Endothelial cell of umbilical vein (primary cell): ENCODE data around the gene DHFR. TPM values are rescaled to one million over a fixed set of nuclear protein-coding genes. Genes with fewer than 3 reads are reported as not detected.

Experiments
- BruUV-seq: library from RNA; stranded (reverse); fragments of 400-500 nt; replicated peaks from 2 replicates; lab custom pipeline; 2021; lab: Mats Ljungman, UMichigan
- CTCF ChIA-PET: fragments of 300-600, 350-600 bp; sonication (Branson Sonifier 250); formaldehyde crosslinking; loops from one replicate; lab custom pipeline; 2021; ENCODE audit warnings: antibody characterized with exemption, inconsistent platforms; lab: Charles Lee
- POLR2A ChIA-PET: fragments of 300-600, 350-600 bp; sonication (Branson Sonifier 250); formaldehyde crosslinking; loops from one replicate; lab custom pipeline; 2021; ENCODE audit warnings: antibody characterized with exemption, inconsistent platforms; lab: Charles Lee
- DNase-seq: peaks from one replicate; pipeline ENCODE4 v3.0.0-alpha.2; 2011; ENCODE audit warnings: low read depth, low spot score
- FAIRE-seq: peaks from 2 replicates; lab custom pipeline; 2011; peaks lifted over from hg19 to GRCh38; lab: Jason Lieb, UNC
- H2AFZ ChIP-seq: 2 replicates; pipeline ENCODE4 v1.6.0; 2012; ENCODE audit warnings: low read depth, low read length, control low read depth, inconsistent platforms
- H3K27ac ChIP-seq: 2 replicates; pipeline ENCODE4 v1.5.1; 2011; ENCODE audit warnings: low read depth, mild to moderate bottlenecking, control low read depth, low read length, moderate library complexity; ENCODE audit not compliant: insufficient read depth
- H3K27me3 ChIP-seq, 2 experiments: 2 replicates each; pipeline versions ENCODE4 v1.6.0 to v1.6.1; 2011; ENCODE audit warnings: low read length in 2 of 2, mixed read lengths in 1 of 2; ENCODE audit not compliant: control insufficient read depth in 2 of 2, insufficient read depth in 2 of 2
- H3K36me3 ChIP-seq, 2 experiments: 2 replicates in 1 of 2; 3 replicates in 1 of 2; pipeline ENCODE4 v1.5.1; 2011; ENCODE audit warnings: low read length in 2 of 2, mild to moderate bottlenecking in 1 of 2, moderate library complexity in 1 of 2; ENCODE audit not compliant: control insufficient read depth in 2 of 2, insufficient read depth in 2 of 2; ENCODE audit errors: extremely low read depth in 1 of 2
- H3K4me1 ChIP-seq: 3 replicates; pipeline ENCODE4 v1.5.1; 2011; ENCODE audit warnings: mild to moderate bottlenecking, low read length; ENCODE audit not compliant: control insufficient read depth, insufficient read depth; ENCODE audit errors: extremely low read depth
- H3K4me2 ChIP-seq: 2 replicates; pipeline ENCODE4 v1.6.1; 2011; ENCODE audit warnings: low read length, control low read depth, mixed read lengths; ENCODE audit not compliant: insufficient read depth
- H3K4me3 ChIP-seq, 3 experiments: fragments of 200-600 bp in 1 of 3; sonication (generic), shearing (Covaris generic) in 1 of 3; replicated peaks in 1 of 3; 2 replicates each; pipeline ENCODE4 v1.5.1; 2011 to 2016; ENCODE audit warnings: control low read depth in 3 of 3, low read length in 3 of 3, mild to moderate bottlenecking in 2 of 3, inconsistent platforms in 1 of 3, low read depth in 1 of 3, moderate library complexity in 1 of 3; ENCODE audit not compliant: insufficient read depth in 1 of 3
- H3K79me2 ChIP-seq: 2 replicates; pipeline ENCODE4 v1.6.0; 2012; ENCODE audit warnings: low read length, inconsistent platforms; ENCODE audit not compliant: control insufficient read depth, insufficient read depth
- H3K9ac ChIP-seq: replicated peaks from 2 replicates; pipeline ENCODE3; 2011; ENCODE audit warnings: low read length, control low read depth; ENCODE audit not compliant: insufficient read depth; ENCODE audit errors: extremely low read depth
- H3K9me1 ChIP-seq: replicated peaks from 3 replicates; pipeline ENCODE4 v1.6.0; 2011; ENCODE audit warnings: mild to moderate bottlenecking, low read length; ENCODE audit not compliant: control insufficient read depth, insufficient read depth; ENCODE audit errors: extremely low read depth
- H3K9me3 ChIP-seq: replicated peaks from 2 replicates; pipeline ENCODE4 v1.5.1; 2012; ENCODE audit warnings: low read length, inconsistent platforms; ENCODE audit not compliant: control insufficient read depth, insufficient read depth
- H4K20me1 ChIP-seq: replicated peaks from 2 replicates; pipeline ENCODE3; 2011; ENCODE audit warnings: mild to moderate bottlenecking, low read length; ENCODE audit not compliant: control insufficient read depth, insufficient read depth; ENCODE audit errors: extremely low read depth
- EZH2 ChIP-seq: IDR thresholded peaks from 2 replicates; pipeline ENCODE4 v1.6.1; 2012; ENCODE audit warnings: borderline replicate concordance, low read depth, mild to moderate bottlenecking, moderate library complexity, low read length, inconsistent platforms; ENCODE audit not compliant: severe bottlenecking
- FOS ChIP-seq: IDR thresholded peaks from 2 replicates; pipeline ENCODE4 v1.6.1; 2011; ENCODE audit warnings: mild to moderate bottlenecking, low read length, moderate library complexity, borderline replicate concordance; ENCODE audit not compliant: insufficient read depth
- GATA2 ChIP-seq: IDR thresholded peaks from 2 replicates; pipeline ENCODE4 v1.7.0; 2011; ENCODE audit warnings: low read depth, mild to moderate bottlenecking, moderate library complexity, mixed read lengths, low read length; ENCODE audit not compliant: insufficient read length, insufficient read depth
- JUN ChIP-seq: IDR thresholded peaks from 2 replicates; pipeline ENCODE4 v1.6.1; 2011; ENCODE audit warnings: borderline replicate concordance, low read depth; ENCODE audit not compliant: insufficient read length, insufficient read depth
- MYC ChIP-seq: IDR thresholded peaks from one replicate; pipeline ENCODE4 v1.6.1; 2011; ENCODE audit warnings: mild to moderate bottlenecking, low read depth, low read length
- POLR2A ChIP-seq: IDR thresholded peaks from 2 replicates; pipeline ENCODE4 v1.6.1; 2012; ENCODE audit warnings: low read depth, mild to moderate bottlenecking, control low read depth, low read length
- POLR2AphosphoS5 ChIP-seq: IDR thresholded peaks from 2 replicates; pipeline ENCODE4 v1.6.1; 2012; ENCODE audit warnings: low read depth, mild to moderate bottlenecking, control low read depth, low read length, moderate library complexity; ENCODE audit not compliant: insufficient read depth
- dilution Hi-C: fragments of 300-500 bp; cut with MboI; formaldehyde crosslinking; loops from one replicate; pipeline ENCODE4 v1.15.0; 2019; ENCODE audit warnings: low sequenced_read_pairs; ENCODE audit not compliant: extremely low pct_ligation_motif_present
- intact Hi-C: fragments of 100-400 bp; cut with micrococcal nuclease; formaldehyde crosslinking; loops from one replicate; pipeline ENCODE4 v1.10.0; 2022
- polyA plus RNA-seq, 4 experiments: library from polyadenylated mRNA; depleted of rRNA in 3 of 4; stranded (reverse) in 3 of 4; unstranded in 1 of 4; fragments of >200 nt; gene quantifications; 2 replicates each; pipeline versions ENCODE4 v1.2.1 to v1.2.3, GENCODE V29; 2011 to 2012; ENCODE audit warnings: missing spikeins in 1 of 4
- total RNA-seq: library from RNA; stranded (reverse); gene quantifications from 2 replicates; pipeline ENCODE4 v1.2.3, GENCODE V29; 2021
- TF ChIP-seq, protein P1 (sequence below), 2 donors: IDR thresholded peaks; 1 replicate in 1 of 2; 2 replicates in 1 of 2; pipeline ENCODE4 v1.5.1; 2011; ENCODE audit warnings: low read length in 2 of 2, mild to moderate bottlenecking in 2 of 2, moderate library complexity in 2 of 2, control low read depth in 1 of 2, inconsistent platforms in 1 of 2, low read depth in 1 of 2; ENCODE audit not compliant: insufficient read depth in 1 of 2; ENCODE audit errors: extremely low read depth in 1 of 2
- TF ChIP-seq, protein P2 (sequence below): IDR thresholded peaks from 2 replicates; pipeline ENCODE4 v1.6.1; 2011; ENCODE audit not compliant: insufficient read depth, insufficient read length

Gene DHFR
- total and polyA plus RNA-seq, 2 donors (not counting 3 experiments of a cell fraction or from before 2014, with no cell fraction given): 17.6 to 35.8 TPM

- H3K9me3 ChIP-seq: no peaks in the 10 kb centered on the region
- no peaks in the 10 kb centered on the region for H3K79me2 ChIP-seq
- H2AFZ ChIP-seq: no peak overlapping the region
- no peak overlapping the region for H3K9ac ChIP-seq
- H3K27me3 ChIP-seq: no peaks in the 10 kb centered on the region
- ChIA-PET CTCF (interaction anchor here (1.0 kb wide), 1 partner anchor 43 kb away, joined by 3 read pairs; no protein-coding TSS in a partner anchor), POLR2A (no interaction called here)
- FAIRE-seq: no peak
- BruUV-seq: no TSS peak
- no peak for DNase-seq
- H3K27ac ChIP-seq: no peak overlapping the region
- no peak overlapping the region for H3K4me2 ChIP-seq
- peaks cover 2% of the 10 kb centered on the region for H3K4me1 ChIP-seq
- no peaks in the 10 kb centered on the region for H4K20me1 ChIP-seq
- peaks cover 0 to 2% of the 10 kb centered on the region in 2 experiments for H3K36me3 ChIP-seq
- intact Hi-C loops: no loop called here
- H3K4me3 ChIP-seq: no peak overlapping the region
- TF ChIP-seq, protein P1, sequence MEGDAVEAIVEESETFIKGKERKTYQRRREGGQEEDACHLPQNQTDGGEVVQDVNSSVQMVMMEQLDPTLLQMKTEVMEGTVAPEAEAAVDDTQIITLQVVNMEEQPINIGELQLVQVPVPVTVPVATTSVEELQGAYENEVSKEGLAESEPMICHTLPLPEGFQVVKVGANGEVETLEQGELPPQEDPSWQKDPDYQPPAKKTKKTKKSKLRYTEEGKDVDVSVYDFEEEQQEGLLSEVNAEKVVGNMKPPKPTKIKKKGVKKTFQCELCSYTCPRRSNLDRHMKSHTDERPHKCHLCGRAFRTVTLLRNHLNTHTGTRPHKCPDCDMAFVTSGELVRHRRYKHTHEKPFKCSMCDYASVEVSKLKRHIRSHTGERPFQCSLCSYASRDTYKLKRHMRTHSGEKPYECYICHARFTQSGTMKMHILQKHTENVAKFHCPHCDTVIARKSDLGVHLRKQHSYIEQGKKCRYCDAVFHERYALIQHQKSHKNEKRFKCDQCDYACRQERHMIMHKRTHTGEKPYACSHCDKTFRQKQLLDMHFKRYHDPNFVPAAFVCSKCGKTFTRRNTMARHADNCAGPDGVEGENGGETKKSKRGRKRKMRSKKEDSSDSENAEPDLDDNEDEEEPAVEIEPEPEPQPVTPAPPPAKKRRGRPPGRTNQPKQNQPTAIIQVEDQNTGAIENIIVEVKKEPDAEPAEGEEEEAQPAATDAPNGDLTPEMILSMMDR (IDR thresholded peaks at IDR 0.05; ENCODE audit: extremely low read depth in 1 of 2, insufficient read depth in 1 of 2, low read depth in 1 of 2, low read length in 2 of 2): no peak
- no peak for TF ChIP-seq POLR2AphosphoS5
- no peak for TF ChIP-seq GATA2
- TF ChIP-seq EZH2: no peak
- no peak for TF ChIP-seq JUN
- no peaks in the 10 kb centered on the region for H3K9me1 ChIP-seq
- dilution Hi-C loops: no loop called here
Measured at GRCh38 chr5:80629281-80629680, 25.5 kb downstream of the DHFR start.

DNA sequence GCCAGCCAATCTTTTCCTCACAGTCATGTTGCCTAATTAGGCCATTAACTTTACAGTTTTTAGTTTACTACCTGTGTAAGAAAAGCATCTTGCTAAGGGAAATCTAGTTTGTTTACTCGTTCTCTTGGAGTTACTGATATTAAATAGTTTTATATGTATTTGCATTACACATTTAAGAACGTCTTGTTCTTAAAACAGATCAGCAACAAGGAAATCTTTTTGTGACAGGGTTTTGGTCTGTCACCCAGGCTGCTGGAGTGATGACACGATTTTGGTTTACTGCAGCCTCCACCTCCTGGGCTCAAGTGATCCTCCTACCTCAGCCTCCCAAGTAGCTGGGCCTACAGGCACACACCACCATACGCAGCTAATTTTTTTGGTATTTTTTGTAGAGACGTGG, 29.6 kb downstream of the DHFR start:
- POLR2A ChIA-PET: no interaction called here
- BruUV-seq: no TSS peak
- no peaks in the 10 kb centered on the region for H3K4me1 ChIP-seq
- dilution Hi-C loops (no loop called here), intact Hi-C loops (no loop called here)
- H3K9me3 ChIP-seq: no peaks in the 10 kb centered on the region
- no peak overlapping the region for H3K4me2 ChIP-seq
- H2AFZ ChIP-seq: no peak overlapping the region
- no peaks in the 10 kb centered on the region for H3K9me1 ChIP-seq
- H3K27ac ChIP-seq: no peak overlapping the region
- no peaks in the 10 kb centered on the region for H3K79me2 ChIP-seq
- DNase-seq (no peak), FAIRE-seq (no peak)
- CTCF ChIA-PET: no interaction called here
- H4K20me1 ChIP-seq: no peaks in the 10 kb centered on the region
- H3K9ac ChIP-seq: no peak overlapping the region
- H3K4me3 ChIP-seq: no peak overlapping the region
- H3K27me3 ChIP-seq: no peaks in the 10 kb centered on the region
- TF ChIP-seq JUN (no peak), POLR2A (no peak), POLR2AphosphoS5 (no peak), FOS (no peak), GATA2 (no peak), EZH2 (no peak), MYC (no peak)
- TF ChIP-seq, protein P1 (IDR thresholded peaks at IDR 0.05; ENCODE audit: extremely low read depth in 1 of 2, insufficient read depth in 1 of 2, low read depth in 1 of 2, low read length in 2 of 2): no peak
- TF ChIP-seq, protein P2, sequence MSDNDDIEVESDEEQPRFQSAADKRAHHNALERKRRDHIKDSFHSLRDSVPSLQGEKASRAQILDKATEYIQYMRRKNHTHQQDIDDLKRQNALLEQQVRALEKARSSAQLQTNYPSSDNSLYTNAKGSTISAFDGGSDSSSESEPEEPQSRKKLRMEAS: no peak
- peaks cover 0 to 2% of the 10 kb centered on the region in 2 experiments for H3K36me3 ChIP-seq
